Measurements from ENCODE around the gene C19orf47.

GRCh38 chr19:40389404-40390083 lies 41.3 kb upstream of the C19orf47 start:
- TF ChIP-seq POLR2A (IDR thresholded peaks at IDR 0.05) (no peak), CTCF (IDR thresholded peaks at IDR 0.05 in 4 of 5, conservative IDR thresholded peaks at IDR 0.05 in 1 of 5) (no peak)
